Measurements from ENCODE around the gene TRIOBP.
A peak's percentile ranks its signal among the peaks of the same experiment; 100 is the strongest.
"Not testable (repeated sequence)": the region's sequence is repeated elsewhere in the genome, so short reads cannot be mapped to it uniquely, and the experiment has no call there.

Gene TRIOBP

DNA sequence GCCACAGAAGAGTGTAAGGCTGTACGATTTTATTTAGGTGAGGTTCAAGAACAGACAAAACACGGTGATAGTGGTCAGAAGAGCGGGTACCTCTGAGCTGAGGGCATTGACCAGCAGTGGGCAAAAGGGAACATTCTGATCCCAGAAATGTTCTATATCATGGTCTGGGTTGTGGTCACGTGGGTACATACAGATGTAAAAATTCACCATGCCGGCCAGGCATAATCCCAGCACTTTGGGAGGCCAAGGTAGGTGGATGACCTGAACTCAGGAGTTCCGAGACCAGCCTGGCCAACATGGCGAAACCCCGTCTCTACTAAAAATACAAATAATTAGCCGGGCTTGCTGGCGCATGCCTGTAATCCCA, 79.8 kb downstream of the TRIOBP start:
- Mint-ChIP-seq H3K9me3 (no peaks in the 10 kb centered on the region), H3K27ac (no peak overlapping the region), H3K27me3 (no peaks in the 10 kb centered on the region), H3K36me3 (ENCODE audit: insufficient read depth) (peaks cover 3% of the 10 kb centered on the region), H3K4me1 (ENCODE audit: low read depth in 2 of 2) (no peaks in the 10 kb centered on the region), H3K4me3 (no peak overlapping the region)
- ATAC-seq (replicated peaks) (no peak), DNase-seq (no peak)

DNA sequence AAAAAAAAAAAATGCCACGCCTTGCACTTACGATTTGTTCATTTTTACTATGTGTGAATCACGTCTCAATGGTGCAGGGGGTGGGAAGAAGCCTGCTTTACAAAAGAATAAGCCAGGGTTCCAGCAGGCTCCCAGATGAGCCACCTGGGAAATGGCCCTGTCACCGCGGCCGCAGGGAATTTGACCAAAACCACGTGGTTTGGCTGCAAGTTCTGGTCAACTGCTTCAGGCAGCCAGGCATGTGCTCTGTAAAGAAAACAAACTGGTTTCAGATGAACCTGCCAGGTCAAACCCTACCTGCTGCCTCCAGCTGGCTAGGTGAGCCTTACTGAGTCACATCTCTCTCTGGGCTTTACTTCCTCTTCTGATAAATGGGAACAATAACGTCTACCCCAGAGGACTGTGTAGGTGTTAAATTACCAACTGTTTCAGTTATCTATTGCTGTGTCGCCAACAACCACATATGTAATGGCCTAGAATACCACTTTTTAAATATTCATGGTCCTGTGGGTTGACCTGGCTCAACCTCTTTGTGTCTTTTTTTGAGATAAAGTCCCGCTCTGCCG, 80.4 kb downstream of the TRIOBP start:
- no peak overlapping the region for H3K27ac Mint-ChIP-seq
- H3K4me3 Mint-ChIP-seq: no peak overlapping the region
- no peak for DNase-seq
- H3K9me3 Mint-ChIP-seq: no peaks in the 10 kb centered on the region
- H3K36me3 Mint-ChIP-seq (ENCODE audit: insufficient read depth): peaks cover 3% of the 10 kb centered on the region
- peaks cover 0 to 5% of the 10 kb centered on the region in 2 donors for H3K27me3 Mint-ChIP-seq
- no peaks in the 10 kb centered on the region for H3K4me1 Mint-ChIP-seq (ENCODE audit: low read depth in 2 of 2)
- no peak for ATAC-seq (replicated peaks)

DNA sequence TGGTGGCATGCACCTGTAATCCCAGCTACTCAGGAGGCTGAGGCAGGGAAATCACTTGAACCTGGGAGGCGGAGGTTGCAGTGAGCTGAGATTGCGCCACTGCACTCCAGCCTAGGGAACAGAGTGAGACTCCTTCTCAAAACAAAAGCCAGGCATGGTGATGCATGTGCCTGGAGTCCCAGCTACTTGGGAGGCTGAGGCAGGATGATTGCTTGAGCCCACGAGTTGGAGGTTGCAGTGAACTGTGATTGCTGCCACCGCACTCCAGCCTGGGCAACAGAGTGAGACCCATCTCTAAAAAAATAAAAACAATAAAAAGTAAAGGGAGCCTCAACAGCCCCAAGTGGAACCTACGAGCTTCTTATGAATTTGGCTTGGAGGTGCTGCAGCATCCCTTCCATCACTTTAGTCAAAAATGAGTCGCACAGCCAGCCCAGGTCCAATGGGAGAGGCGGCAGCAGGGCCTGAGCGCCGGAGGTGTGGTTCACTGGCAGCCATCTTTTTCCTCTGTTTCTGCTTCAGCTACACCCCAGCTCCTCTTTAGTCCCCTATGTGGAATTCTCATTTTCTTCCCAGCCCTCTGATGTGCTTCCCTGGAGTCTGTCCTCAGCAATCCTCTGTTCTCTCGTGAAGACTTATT, 81.6 kb downstream of the TRIOBP start:
- Mint-ChIP-seq H3K27ac (no peak overlapping the region), H3K9me3 (no peaks in the 10 kb centered on the region), H3K4me3 (no peak overlapping the region), H3K4me1 (ENCODE audit: low read depth in 2 of 2) (no peaks in the 10 kb centered on the region), H3K36me3 (ENCODE audit: insufficient read depth) (peaks cover 3% of the 10 kb centered on the region), H3K27me3 (peaks cover 0 to 9% of the 10 kb centered on the region in 2 donors)
- no peak for DNase-seq
- no peak for ATAC-seq (replicated peaks)

DNA sequence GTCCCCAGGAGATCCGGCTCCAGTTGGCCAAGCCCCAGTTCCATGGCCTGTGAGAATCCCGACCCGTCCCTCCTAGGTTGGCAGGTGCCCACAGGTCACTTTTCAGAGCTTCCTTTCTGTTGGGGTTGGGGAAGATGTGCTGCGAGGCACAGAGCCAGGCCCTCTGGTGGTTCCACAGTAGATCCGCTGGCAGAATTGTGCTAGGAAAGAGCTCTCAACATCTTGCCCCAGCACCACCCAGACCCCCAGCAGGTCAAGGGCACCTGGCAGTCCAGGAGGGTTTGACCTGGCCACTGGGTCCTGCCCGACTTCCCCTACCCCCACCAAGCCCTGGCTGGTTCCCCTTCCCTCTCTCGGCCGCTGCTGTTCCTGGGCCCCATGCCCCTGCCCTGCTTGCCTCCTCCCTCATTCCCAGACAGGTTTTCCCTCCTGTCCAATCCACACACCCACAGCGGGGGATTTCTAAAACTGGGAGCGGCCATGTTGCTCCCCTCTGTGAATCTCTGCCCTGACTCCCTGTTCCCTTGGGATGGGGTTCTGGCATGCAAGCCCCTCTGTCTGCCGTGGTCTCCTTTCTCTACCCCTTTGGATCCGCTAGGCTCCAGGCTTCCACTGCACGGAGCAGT, 84.7 kb downstream of the TRIOBP start:
- DNase-seq: no peak
- no peak for ATAC-seq (replicated peaks)
- Mint-ChIP-seq H3K27ac (peak overlapping the region in 1 of 2 donors; percentile 46), H3K4me1 (ENCODE audit: low read depth in 2 of 2) (no peaks in the 10 kb centered on the region), H3K4me3 (no peak overlapping the region), H3K27me3 (peaks cover 12 to 39% of the 10 kb centered on the region in 2 donors), H3K9me3 (no peaks in the 10 kb centered on the region), H3K36me3 (ENCODE audit: insufficient read depth) (no peaks in the 10 kb centered on the region)

DNA sequence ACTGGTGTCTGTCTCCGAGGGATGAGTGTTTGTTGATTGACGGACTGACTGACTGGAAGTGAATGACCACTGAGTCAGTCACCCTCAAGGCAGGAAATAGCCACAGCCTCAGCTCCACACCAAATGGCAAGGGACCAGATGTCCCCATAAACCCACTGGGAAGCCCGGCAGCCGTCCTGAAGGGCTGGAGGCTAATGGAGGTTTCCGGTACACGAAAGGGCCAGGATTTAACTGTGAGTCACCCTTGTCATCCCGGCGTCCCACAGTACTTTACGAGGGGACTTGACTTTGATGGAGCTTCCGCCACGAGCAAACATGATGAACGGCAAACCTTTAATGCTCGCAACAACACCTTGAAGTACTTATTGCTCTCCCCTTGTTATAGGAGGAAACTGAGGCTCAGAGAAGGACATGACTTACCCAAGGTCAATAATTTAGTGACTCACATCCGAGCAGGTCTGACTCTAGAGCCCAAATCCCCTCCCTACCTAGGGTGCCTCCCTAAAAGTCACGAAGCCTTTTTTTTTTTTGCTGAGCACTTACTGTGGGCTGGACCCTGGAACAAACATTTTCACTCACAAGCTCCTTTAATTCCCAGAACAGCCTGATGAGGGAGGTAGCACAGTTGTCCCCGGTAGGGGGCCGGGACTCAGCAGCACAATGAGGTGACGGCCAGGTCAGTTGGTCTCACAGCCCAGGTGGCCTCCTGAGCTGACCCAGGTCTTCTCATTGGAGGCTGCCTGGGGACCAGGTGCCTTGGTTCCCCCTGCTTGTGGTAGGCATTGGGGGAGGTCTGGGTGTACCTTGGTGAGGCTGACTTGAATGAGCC, 85.7 kb downstream of the TRIOBP start:
- Mint-ChIP-seq H3K9me3 (no peaks in the 10 kb centered on the region), H3K27me3 (peaks cover 12 to 40% of the 10 kb centered on the region in 2 donors), H3K4me3 (no peak overlapping the region), H3K27ac (peak overlapping the region in 1 of 2 donors; percentile 46), H3K4me1 (ENCODE audit: low read depth in 2 of 2) (no peaks in the 10 kb centered on the region), H3K36me3 (ENCODE audit: insufficient read depth) (no peaks in the 10 kb centered on the region)
- ATAC-seq (replicated peaks): no peak
- no peak for DNase-seq

DNA sequence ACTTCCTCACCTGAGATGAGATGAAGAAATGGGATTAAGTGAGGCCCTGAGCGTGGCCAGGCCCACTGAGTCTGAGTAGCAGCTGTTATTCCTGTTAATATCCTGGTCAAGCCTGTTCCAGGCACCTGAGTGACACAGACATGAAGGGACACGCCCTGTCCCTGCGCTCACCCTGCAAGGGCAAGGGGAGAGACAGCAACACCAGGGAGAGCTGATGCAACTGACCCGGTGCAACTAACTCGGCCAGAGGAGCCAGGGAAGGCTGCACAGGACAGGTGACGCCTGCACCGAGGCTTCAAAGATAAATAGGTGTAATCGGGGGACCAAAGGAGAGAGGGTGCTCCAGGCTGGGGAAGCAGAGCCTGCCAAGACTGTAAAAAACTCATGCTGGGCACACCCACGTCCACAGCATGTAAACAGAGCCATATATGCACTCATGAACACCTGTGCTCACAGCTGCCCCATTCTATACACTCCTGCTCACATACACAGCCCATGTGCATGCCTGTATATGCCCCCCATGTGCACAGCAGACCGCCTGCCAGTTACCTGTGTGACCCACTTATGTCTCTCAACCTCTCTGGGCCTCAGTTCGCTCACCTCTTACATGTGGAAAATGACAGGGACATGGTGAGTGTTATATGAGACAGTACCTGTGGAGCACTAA, 88.1 kb downstream of the TRIOBP start:
- Mint-ChIP-seq H3K36me3 (ENCODE audit: insufficient read depth) (no peaks in the 10 kb centered on the region), H3K9me3 (no peaks in the 10 kb centered on the region), H3K4me3 (no peak overlapping the region), H3K27me3 (peaks cover 12 to 40% of the 10 kb centered on the region in 2 donors), H3K27ac (no peak overlapping the region), H3K4me1 (ENCODE audit: low read depth in 2 of 2) (no peaks in the 10 kb centered on the region)
- ATAC-seq (replicated peaks): no peak
- DNase-seq: no peak

DNA sequence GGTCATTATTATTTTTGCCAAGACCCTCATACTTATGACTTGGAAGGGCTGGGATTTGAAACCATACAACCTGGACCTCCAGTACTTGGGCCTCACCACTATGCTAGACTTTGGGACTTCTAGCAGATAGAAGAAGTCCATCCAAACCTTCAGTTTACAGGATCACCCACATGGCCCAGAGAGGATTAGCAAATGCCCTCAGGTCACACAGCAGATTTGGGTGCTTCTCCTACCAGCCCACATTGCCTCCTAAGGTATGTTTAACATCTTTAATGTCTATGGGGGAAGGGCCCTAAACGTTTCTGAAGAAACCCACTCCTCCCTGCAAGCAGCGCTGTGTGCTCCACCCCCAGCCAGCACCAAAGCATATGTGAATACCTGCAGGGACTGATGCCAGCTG, 93.4 kb downstream of the TRIOBP start:
- no peaks in the 10 kb centered on the region for H3K9me3 Mint-ChIP-seq
- no peaks in the 10 kb centered on the region for H3K36me3 Mint-ChIP-seq (ENCODE audit: insufficient read depth)
- DNase-seq: no peak
- H3K27me3 Mint-ChIP-seq: peaks cover 7 to 13% of the 10 kb centered on the region in 2 donors
- no peak for ATAC-seq (replicated peaks)
- H3K27ac Mint-ChIP-seq: no peak overlapping the region
- H3K4me3 Mint-ChIP-seq: no peak overlapping the region
- H3K4me1 Mint-ChIP-seq (ENCODE audit: low read depth in 2 of 2): no peaks in the 10 kb centered on the region

DNA sequence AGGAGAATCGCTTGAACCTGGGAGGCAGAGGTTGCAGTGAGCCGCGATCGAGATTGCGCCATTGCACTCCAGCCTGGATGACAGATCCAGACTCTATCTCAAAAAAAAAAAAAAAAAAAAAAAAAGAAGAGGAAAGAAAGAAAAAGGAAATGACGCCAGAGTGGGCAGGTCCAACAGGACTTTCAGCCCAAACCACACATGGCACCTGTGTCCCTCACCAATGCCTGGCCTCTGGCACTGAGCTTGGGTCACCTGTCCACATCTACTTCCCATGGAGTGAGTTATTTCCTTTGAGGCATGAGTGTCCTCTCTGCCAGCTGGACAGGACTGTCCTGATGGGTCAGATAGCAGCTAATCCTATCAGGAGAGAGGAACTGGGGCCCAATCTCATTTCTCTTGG, 95.6 kb downstream of the TRIOBP start:
- no peak overlapping the region for H3K27ac Mint-ChIP-seq
- no peaks in the 10 kb centered on the region for H3K27me3 Mint-ChIP-seq
- no peak overlapping the region for H3K4me3 Mint-ChIP-seq
- ATAC-seq (replicated peaks): no peak
- no peaks in the 10 kb centered on the region for H3K9me3 Mint-ChIP-seq
- H3K4me1 Mint-ChIP-seq (ENCODE audit: low read depth in 2 of 2): no peaks in the 10 kb centered on the region
- H3K36me3 Mint-ChIP-seq (ENCODE audit: insufficient read depth): no peaks in the 10 kb centered on the region
- no peak for DNase-seq

DNA sequence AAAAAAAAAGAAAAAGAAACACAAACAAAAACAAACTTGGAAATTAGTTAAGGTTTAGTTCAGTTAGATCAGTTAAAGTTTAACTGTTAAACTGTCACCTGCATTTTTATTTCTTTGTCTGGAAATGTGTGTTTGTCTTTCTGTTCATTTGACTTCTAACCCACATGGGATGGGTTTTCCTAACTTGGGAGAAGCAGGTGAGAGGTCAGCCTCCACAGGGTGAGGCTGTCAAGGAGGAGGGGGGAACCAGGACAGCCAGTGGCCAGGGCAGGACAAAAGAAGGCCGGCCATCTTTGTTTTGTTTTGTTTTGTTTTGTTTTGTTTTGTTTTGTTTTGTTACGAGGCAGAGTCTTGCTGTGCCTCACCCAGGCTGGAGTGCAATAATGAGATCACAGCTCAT, 97.5 kb downstream of the TRIOBP start:
- Mint-ChIP-seq H3K27ac (no peak overlapping the region), H3K4me3 (no peak overlapping the region), H3K27me3 (no peaks in the 10 kb centered on the region), H3K9me3 (no peaks in the 10 kb centered on the region), H3K36me3 (ENCODE audit: insufficient read depth) (no peaks in the 10 kb centered on the region), H3K4me1 (ENCODE audit: low read depth in 2 of 2) (peaks cover 0 to 2% of the 10 kb centered on the region in 2 donors)
- DNase-seq (no peak), ATAC-seq (replicated peaks) (no peak)

DNA sequence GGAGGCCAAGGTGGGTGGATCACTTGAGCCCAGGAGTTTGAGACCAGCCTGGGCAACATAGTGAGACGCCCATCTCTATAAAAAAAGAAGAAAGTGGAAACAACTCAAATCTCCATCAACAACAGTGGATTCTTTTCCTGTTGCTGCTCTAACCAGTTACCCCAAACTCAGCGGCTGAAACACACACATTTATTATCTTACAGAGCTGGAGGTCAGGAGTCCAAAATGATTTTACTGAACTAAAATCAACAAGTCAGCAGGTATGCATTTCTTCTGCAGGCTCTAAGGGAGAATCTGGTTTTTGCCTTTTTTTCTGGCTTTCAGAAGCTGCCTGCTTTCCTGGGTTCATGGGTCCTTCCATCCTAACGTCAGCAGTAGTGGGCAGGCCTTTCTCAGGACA, 99.2 kb downstream of the TRIOBP start:
- DNase-seq: no peak
- ATAC-seq (replicated peaks): no peak
- Mint-ChIP-seq H3K9me3 (no peaks in the 10 kb centered on the region), H3K36me3 (ENCODE audit: insufficient read depth) (no peaks in the 10 kb centered on the region), H3K4me3 (no peak overlapping the region), H3K4me1 (ENCODE audit: low read depth in 2 of 2) (peaks cover 0 to 2% of the 10 kb centered on the region in 2 donors), H3K27ac (no peak overlapping the region), H3K27me3 (peaks cover 0 to 8% of the 10 kb centered on the region in 2 donors)

DNA sequence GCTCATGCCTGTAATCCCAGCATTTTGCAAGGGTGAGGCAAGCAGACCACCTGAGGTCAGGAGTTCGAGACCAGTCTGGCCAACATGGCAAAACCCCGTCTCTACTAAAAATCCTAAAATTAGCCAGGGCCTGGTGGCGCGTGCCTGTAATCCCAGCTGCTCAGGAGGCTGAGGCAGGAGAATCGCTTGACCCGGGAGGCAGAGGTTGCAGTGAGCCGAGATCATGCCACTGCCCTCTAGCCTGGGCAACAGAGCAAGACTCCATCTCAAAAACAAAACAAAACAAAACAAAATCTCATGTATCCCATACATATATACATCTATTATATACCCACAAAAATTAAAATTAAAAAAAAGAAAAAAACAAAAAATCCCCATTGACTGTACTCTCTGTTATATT, 100.4 kb downstream of the TRIOBP start:
- H3K4me3 Mint-ChIP-seq; H3K27ac Mint-ChIP-seq; DNase-seq; H3K36me3 Mint-ChIP-seq (ENCODE audit: insufficient read depth); H3K27me3 Mint-ChIP-seq; H3K9me3 Mint-ChIP-seq; ATAC-seq (replicated peaks); H3K4me1 Mint-ChIP-seq (ENCODE audit: low read depth in 2 of 2): not testable (repeated sequence)

DNA sequence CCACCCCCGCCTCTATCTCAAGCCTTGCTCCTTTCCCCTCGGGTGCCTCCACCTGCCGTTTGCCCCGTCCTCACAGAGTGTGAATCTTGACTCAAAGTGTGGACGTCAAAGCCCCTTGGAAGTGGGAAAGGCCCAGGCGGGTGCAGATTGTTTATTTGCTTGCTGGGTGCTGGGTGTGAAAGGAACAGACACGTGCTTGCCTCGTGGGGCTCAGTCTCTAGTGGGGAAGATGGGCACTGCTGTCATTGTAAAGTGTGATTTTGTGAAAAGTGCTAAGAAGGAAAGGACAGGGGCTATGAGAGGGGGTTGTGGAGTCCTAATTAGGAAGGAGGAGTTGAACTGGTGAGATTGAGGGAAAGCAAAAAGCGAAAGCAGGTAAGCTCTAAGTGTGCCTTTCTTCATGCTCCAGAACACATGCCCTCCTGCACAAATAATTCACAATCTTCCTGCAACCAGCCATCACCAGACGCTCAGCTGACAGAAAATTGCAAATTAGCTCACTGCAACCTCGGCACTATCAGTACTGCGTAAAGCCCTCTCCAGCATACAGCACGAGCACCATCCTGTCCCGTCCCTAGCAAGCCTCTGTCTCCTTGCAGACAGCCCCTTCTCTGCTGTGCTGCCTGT, 101.1 kb downstream of the TRIOBP start:
- DNase-seq (no peak), ATAC-seq (replicated peaks) (no peak)
- no peaks in the 10 kb centered on the region for H3K36me3 Mint-ChIP-seq (ENCODE audit: insufficient read depth)
- H3K27me3 Mint-ChIP-seq: peaks cover 4 to 16% of the 10 kb centered on the region in 2 donors
- no peak overlapping the region for H3K4me3 Mint-ChIP-seq
- H3K4me1 Mint-ChIP-seq (ENCODE audit: low read depth in 2 of 2): peaks cover 5 to 8% of the 10 kb centered on the region in 2 donors
- H3K9me3 Mint-ChIP-seq: no peaks in the 10 kb centered on the region
- H3K27ac Mint-ChIP-seq: no peak overlapping the region

- not testable (repeated sequence) for ATAC-seq (replicated peaks); H3K9me3 Mint-ChIP-seq; H3K27ac Mint-ChIP-seq; H3K36me3 Mint-ChIP-seq (ENCODE audit: insufficient read depth); DNase-seq; H3K4me3 Mint-ChIP-seq
- peaks cover 18 to 33% of the 10 kb centered on the region in 2 donors for H3K27me3 Mint-ChIP-seq
- H3K4me1 Mint-ChIP-seq (ENCODE audit: low read depth in 2 of 2): peaks cover 14 to 16% of the 10 kb centered on the region in 2 donors
Observed at GRCh38 chr22:37799979-37800378, 103.1 kb downstream of the TRIOBP start.
